ENCODE data around the gene GNB2. TPM values are rescaled to one million over a fixed set of nuclear protein-coding genes. Genes with fewer than 3 reads are reported as not detected.

Gene GNB2
- polyA plus RNA-seq, 10 donors: 110 to 181 (median 147) TPM

DNA sequence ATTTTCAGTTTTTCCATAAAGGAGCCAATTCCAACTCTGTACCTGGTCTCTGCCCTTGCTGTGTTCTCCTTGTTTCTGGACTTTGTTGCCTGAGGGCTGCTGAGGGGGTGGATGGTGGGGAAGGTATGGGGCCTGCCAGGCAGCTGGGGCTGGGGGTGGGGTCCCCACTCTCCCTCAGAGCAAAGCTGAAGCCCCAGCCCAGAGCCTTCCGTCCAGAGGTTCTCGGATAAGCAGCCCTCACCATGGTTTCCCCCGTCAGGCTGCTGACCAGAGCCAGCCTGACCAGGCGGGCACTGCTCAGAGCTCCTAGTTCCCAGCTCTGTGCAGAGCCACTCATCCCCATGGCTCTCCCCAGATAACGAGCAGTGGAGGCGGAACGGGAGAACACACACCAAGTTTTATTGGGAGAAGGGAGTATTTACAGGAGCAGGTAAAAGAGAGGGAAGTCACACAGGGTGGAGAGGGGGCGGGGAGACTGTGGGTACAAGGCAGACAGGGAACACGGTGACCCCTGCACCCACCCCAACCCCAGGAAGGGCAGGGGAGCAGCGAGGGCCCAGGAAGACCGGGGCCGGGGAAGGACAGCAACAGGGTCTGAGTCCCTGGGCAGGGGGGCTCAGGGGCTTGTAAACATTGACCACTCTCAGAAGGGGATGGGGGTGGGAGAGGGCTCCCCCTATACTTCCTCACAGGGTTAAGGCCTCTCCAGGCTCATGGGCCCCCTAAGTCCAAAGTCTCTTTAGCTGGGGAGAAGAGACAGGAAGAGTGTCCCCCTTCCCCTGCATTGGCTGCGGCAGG is 5.8 kb downstream of the GNB2 start:
- peak in 1 of 3 donors; percentile 16 for DNase-seq

- no peak for DNase-seq
Observed at GRCh38 chr7:100679927-100680575, 6.5 kb downstream of the GNB2 start.

GRCh38 chr7:100680576-100681271 is 7.2 kb downstream of the GNB2 start:
- DNase-seq: peak in 1 of 3 donors; percentile 50

DNA sequence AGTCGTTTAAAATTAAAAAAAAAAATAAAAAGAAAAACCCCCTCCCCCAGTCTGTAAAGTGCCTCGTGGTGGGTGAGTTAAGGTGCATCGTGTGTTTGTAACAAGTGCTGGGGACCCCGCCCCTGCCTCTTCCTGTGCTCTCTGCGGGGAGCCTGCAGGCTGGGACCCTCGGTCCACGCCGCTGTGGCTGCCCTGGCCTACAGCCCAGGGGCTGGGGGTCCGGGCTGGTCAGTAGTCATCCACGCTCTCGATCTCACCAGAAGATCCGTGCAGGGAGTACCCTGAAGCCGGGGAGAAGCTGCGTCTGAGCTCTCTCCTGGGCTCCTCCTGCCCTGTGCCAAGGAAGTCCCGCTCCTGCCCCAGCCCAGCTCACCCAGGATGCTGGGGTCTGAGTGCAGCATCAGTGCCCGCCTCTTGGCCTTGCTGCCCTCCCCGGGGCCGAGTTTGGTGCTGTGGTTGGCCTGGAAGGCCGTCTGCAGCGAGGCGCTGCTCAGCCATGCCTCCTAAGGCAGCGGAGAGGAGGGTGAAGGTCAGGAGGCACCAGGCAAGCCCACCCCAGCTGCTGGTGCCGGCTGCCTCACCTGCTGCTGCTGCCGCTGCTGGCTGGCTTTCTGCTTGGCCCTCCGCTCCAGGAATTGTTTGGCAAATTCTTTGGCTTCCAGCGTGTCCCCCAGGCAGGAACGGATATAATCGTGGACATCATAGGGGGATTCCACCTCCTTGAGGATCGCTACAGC is 8.1 kb downstream of the GNB2 start:
- peak in 1 of 3 donors; percentile 39 for DNase-seq

- no peak for DNase-seq
Observed at GRCh38 chr7:100682228-100682741, 8.7 kb downstream of the GNB2 start.

- DNase-seq: no peak
Observed at GRCh38 chr7:100682991-100683658, 9.6 kb downstream of the GNB2 start.

GRCh38 chr7:100683659-100684533 is 10.4 kb downstream of the GNB2 start:
- no peak for DNase-seq

- no peak for DNase-seq
Observed at GRCh38 chr7:100684534-100685042, 11.0 kb downstream of the GNB2 start.

- no peak for DNase-seq
Observed at GRCh38 chr7:100685049-100685605, 11.6 kb downstream of the GNB2 start.

DNA sequence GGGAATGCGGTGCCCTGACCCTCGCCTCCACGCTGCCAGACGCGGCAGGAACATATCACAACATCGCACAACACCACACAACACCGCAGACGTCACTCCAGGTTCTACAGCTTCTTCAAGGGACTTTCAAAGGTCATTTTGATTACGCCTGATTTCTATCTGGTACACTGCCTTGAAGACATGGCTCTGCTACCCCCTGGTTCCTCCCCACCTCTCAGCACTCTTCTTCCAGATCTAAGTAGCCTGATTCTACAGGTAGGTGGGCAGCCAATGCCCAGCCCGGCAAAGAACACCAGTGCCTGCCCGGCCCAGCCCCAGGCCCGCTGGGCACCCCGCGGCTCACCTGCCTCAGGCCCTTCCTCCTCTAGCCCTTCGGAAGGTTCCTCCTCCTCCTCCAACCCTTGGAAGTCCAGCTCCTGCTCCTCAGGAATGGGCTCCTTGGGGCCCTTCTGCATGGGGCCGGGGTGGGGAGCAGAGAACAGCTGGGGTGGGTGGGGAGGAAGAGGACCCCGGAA is 12.1 kb downstream of the GNB2 start:
- no peak for DNase-seq

- DNase-seq: no peak
Observed at GRCh38 chr7:100686201-100686821, 12.8 kb downstream of the GNB2 start.

- DNase-seq: no peak
Observed at GRCh38 chr7:100686822-100687211, 13.3 kb downstream of the GNB2 start.

GRCh38 chr7:100687261-100687660 is 13.7 kb downstream of the GNB2 start:
- DNase-seq: no peak

DNA sequence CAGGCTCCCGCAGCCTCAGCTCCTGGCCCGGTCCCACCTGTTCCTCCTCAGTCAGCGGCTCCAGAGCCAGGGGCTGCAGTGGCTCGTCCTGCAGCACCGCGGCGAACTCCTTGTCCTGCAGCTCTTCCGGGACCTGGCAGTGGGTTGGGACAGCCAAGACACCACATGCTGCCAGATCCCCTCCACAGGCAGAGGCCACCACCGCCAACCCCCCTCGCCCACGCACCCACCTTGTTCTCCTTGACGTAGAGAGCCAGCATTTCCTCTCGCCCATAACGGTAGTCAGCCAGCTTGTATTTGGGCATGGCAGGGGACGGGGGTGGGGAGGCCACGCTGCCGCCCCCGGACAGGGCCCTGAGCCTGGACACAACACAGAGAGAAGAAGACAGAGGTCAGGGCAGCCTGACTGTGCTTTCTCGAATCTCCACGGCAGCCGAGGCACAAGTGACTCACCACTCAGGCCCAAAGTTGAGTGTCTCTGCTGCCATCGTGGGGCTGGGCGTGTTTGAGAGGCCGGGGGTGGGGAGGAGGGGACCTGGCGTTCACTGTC is 14.3 kb downstream of the GNB2 start:
- no peak for DNase-seq

DNA sequence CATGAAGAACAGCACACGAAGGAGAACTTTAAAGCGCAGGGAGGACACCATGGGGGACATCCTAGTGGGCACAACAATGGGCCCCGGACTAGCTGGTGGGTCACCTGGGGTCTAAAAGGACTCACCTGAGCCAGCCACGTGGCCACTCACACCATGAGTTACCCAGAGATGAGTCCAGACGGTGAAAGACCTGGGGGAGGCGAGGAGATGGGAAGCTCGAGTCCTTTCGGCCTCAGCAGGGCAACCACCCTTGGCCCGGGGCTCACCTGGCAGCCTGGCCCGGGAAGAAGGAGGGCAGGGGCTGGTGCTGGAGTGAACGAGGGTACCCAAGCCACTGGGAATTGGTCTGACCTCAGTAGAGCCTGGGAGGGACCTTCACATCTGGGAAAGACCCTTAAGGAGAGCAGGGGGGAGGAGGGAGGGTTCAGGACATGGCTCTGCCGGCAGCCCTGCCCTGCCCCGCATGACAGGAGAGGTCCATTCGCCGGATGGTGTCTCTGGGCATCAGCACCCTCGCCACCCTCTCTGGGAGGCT is 14.9 kb downstream of the GNB2 start:
- DNase-seq: no peak

DNA sequence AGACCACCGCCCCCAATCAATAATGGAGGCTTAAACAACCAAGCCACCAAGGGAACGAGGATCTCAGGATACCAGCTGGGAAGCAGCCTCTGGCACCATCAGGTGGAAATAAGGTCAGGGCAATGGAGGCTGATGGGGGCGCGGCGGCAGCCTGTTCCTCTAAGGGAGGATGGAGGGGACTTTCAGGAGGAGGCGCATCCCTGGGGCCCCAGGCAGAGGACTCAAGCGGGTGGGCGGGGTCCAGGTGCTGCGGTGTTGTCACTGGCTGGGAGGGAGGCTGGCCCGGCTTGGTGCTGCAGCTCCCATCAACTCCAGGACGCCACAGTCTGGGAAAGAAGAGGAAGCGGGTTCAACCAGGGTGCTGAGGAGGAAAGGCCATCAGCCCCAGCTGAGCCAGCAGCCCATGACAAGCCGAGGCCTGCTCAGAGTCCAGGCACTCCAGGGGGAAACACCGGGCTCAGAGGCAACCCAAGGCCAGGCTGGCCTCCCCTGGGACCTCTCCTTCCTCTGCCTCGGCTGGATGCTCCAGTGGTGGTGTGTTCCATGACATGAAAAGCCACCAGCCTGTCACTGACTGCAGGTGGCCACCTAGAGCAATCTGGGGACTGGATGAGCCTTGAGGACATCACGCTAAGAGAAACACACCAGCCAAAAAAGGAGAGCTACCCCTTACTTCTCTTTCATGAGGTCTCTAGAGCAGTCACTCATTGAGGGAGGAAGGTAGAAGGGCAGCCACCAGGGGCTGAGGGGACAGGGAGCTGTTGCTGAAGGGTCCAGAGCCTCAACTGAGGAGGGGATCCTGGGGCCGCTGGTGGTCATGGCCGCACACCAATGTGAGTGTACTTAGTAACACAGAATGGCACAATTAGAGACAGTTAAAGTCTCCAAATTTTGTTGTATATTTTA is 15.9 kb downstream of the GNB2 start:
- DNase-seq: no peak
